ENCODE data around the gene PEX6.

PEX6 gene

DNA sequence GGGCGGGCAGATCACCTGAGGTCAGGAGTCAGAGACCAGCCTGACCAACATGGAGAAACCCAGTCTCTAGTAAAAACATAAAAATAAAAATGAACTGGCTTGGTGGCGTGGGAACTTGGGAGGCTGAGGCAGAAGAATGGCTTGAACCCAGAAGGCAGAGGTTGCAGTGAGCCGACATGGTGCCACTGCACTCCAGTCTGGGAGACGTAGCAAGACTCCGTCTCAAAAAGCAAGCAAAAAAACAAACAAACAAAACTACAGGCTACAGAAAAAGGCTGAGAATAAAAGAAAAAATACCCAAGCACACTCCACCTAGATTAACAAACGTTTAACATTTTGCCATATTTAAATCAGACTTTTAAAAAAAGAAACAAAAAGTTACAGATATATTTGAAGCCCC lies 57.2 kb downstream of the PEX6 start:
- Histone ChIP-seq H3K27me3 (ENCODE audit: control insufficient read depth in 3 of 3, insufficient read depth in 3 of 3, low read depth in 1 of 3, low read length in 3 of 3) (no peaks in the 10 kb centered on the region), H2AK5ac (ENCODE audit: low read depth, low read length) (no peak overlapping the region), H3K4me3 (ENCODE audit: low read length in 2 of 2) (no peak overlapping the region), H3K9me3 (replicated peaks in 1 of 2; ENCODE audit: control insufficient read depth in 2 of 2, insufficient read depth in 1 of 2, low read depth in 1 of 2, low read length in 2 of 2) (no peaks in the 10 kb centered on the region), H2BK15ac (ENCODE audit: low read length) (no peak overlapping the region), H2BK12ac (ENCODE audit: low read length) (no peak overlapping the region), H4K8ac (ENCODE audit: low read depth, low read length) (no peak overlapping the region), H3K27ac (replicated peaks; ENCODE audit: low read length) (no peak overlapping the region), H3K36me3 (replicated peaks in 1 of 2; ENCODE audit: control insufficient read depth in 2 of 2, insufficient read depth in 2 of 2, low read length in 2 of 2) (no peaks in the 10 kb centered on the region), H4K91ac (ENCODE audit: low read depth, low read length, poor library complexity) (no peak overlapping the region), H3K4me2 (ENCODE audit: insufficient read depth, low read length, poor library complexity, severe bottlenecking) (no peak overlapping the region), H3K4me1 (ENCODE audit: control insufficient read depth in 2 of 2, insufficient read depth in 1 of 2, low read depth in 1 of 2, low read length in 2 of 2) (peaks cover 0 to 1% of the 10 kb centered on the region in 2 donors), H2BK5ac (ENCODE audit: low read length) (no peak overlapping the region), H3K18ac (ENCODE audit: low read length) (no peak overlapping the region), H2AFZ (ENCODE audit: low read length) (no peak overlapping the region), H3K9ac (ENCODE audit: low read depth, low read length, poor library complexity) (no peak overlapping the region), H3K14ac (ENCODE audit: low read length) (no peak overlapping the region), H3K4ac (ENCODE audit: low read length) (no peak overlapping the region), H3K79me1 (ENCODE audit: low read depth, low read length) (no peaks in the 10 kb centered on the region), H3K23ac (ENCODE audit: low read depth, low read length, poor library complexity) (no peak overlapping the region), H2BK120ac (ENCODE audit: low read depth, low read length) (no peak overlapping the region)
- WGBS, 2 donors (ENCODE audit: extremely low coverage in 2 of 2, insufficient read length in 2 of 2, insufficient replicate concordance in 1 of 2): no CpG with 5 or more reads among the region's 6 CpGs
- no peak for DNase-seq (ENCODE audit: low spot score)

DNA sequence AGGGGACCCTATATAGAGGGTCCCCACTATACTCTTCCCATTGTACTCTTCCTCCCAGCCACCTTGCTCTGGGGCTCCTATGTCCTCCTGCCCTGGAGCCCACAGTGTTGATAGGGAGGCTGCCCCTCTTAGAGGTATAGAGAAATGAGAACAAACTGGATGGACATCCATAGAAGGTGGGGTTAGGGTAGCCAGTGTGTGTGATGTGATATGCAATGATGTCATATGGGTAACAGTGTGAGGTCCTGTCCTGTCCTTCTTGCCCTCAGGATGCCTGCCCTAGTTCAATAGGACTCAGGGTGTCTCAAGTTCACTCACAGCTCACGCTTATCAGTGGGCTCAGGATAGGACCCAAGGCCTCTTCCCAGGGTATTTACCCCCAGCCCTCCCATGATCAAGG lies 62.7 kb downstream of the PEX6 start:
- WGBS, 2 donors (ENCODE audit: extremely low coverage in 2 of 2, insufficient read length in 2 of 2, insufficient replicate concordance in 1 of 2): no CpG with 5 or more reads among the region's 1 CpG
- H3K14ac ChIP-seq (ENCODE audit: low read length): no peak overlapping the region
- H3K27ac ChIP-seq (replicated peaks; ENCODE audit: low read length): no peak overlapping the region
- peaks cover 2% of the 10 kb centered on the region for H3K79me1 ChIP-seq (ENCODE audit: low read depth, low read length)
- H3K18ac ChIP-seq (ENCODE audit: low read length): no peak overlapping the region
- no peak overlapping the region for H3K4ac ChIP-seq (ENCODE audit: low read length)
- H3K9ac ChIP-seq (ENCODE audit: low read depth, low read length, poor library complexity): no peak overlapping the region
- DNase-seq (ENCODE audit: low spot score): no peak
- H3K9me3 ChIP-seq (replicated peaks in 1 of 2; ENCODE audit: control insufficient read depth in 2 of 2, insufficient read depth in 1 of 2, low read depth in 1 of 2, low read length in 2 of 2): no peaks in the 10 kb centered on the region
- no peaks in the 10 kb centered on the region for H3K27me3 ChIP-seq (ENCODE audit: control insufficient read depth in 3 of 3, insufficient read depth in 3 of 3, low read depth in 1 of 3, low read length in 3 of 3)
- no peak overlapping the region for H3K23ac ChIP-seq (ENCODE audit: low read depth, low read length, poor library complexity)
- no peaks in the 10 kb centered on the region for H3K36me3 ChIP-seq (replicated peaks in 1 of 2; ENCODE audit: control insufficient read depth in 2 of 2, insufficient read depth in 2 of 2, low read length in 2 of 2)
- H2AFZ ChIP-seq (ENCODE audit: low read length): no peak overlapping the region
- no peak overlapping the region for H4K8ac ChIP-seq (ENCODE audit: low read depth, low read length)
- peak overlapping the region; percentile 83 for H2BK15ac ChIP-seq (ENCODE audit: low read length)
- H2BK120ac ChIP-seq (ENCODE audit: low read depth, low read length): no peak overlapping the region
- no peak overlapping the region for H2AK5ac ChIP-seq (ENCODE audit: low read depth, low read length)
- H3K4me1 ChIP-seq (ENCODE audit: control insufficient read depth in 2 of 2, insufficient read depth in 1 of 2, low read depth in 1 of 2, low read length in 2 of 2): no peaks in the 10 kb centered on the region
- no peak overlapping the region for H2BK5ac ChIP-seq (ENCODE audit: low read length)
- H3K4me2 ChIP-seq (ENCODE audit: insufficient read depth, low read length, poor library complexity, severe bottlenecking): no peak overlapping the region
- no peak overlapping the region for H2BK12ac ChIP-seq (ENCODE audit: low read length)
- no peak overlapping the region for H4K91ac ChIP-seq (ENCODE audit: low read depth, low read length, poor library complexity)
- no peak overlapping the region for H3K4me3 ChIP-seq (ENCODE audit: low read length in 2 of 2)

DNA sequence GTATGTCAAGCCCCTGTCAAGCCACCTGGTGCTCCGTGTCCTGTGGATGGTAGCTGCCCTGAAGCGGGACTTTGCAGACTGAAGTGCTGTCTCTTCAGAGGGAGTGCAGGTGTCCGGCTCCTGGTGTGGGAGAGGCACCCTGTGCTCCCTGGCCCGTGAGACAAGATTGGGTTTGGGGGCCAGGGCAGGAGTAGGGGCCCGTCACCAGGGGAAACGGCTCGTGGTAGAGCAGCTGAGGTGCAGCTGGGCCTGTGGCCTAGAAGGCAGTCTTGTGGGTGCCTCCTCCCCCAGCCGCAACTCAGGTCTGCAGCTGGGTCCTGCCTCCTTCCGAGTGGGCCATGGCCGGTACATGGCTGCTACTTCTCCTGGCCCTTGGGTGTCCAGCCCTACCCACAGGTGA lies 63.2 kb downstream of the PEX6 start, which contains the start of gene PTCRA:
PTCRA (plus strand) TSS at position 322 of the 400 bp plus-strand sequence; CDS start at position 339, 17 bp downstream.
- Histone ChIP-seq H3K36me3 (replicated peaks in 1 of 2; ENCODE audit: control insufficient read depth in 2 of 2, insufficient read depth in 2 of 2, low read length in 2 of 2) (no peaks in the 10 kb centered on the region), H4K8ac (ENCODE audit: low read depth, low read length) (no peak within 1 kb of the TSS), H3K4me1 (ENCODE audit: control insufficient read depth in 2 of 2, insufficient read depth in 1 of 2, low read depth in 1 of 2, low read length in 2 of 2) (no peaks in the 10 kb centered on the region), H3K27ac (replicated peaks; ENCODE audit: low read length) (no peak within 1 kb of the TSS), H3K23ac (ENCODE audit: low read depth, low read length, poor library complexity) (no peak within 1 kb of the TSS), H3K27me3 (ENCODE audit: control insufficient read depth in 3 of 3, insufficient read depth in 3 of 3, low read depth in 1 of 3, low read length in 3 of 3) (no peaks in the 10 kb centered on the region), H3K9ac (ENCODE audit: low read depth, low read length, poor library complexity) (no peak within 1 kb of the TSS), H2AK5ac (ENCODE audit: low read depth, low read length) (no peak within 1 kb of the TSS), H3K4me2 (ENCODE audit: insufficient read depth, low read length, poor library complexity, severe bottlenecking) (no peak within 1 kb of the TSS), H2AFZ (ENCODE audit: low read length) (peak within 1 kb of the TSS; percentile 59), H2BK12ac (ENCODE audit: low read length) (no peak within 1 kb of the TSS), H3K4me3 (ENCODE audit: low read length in 2 of 2) (no peak within 1 kb of the TSS), H3K9me3 (replicated peaks in 1 of 2; ENCODE audit: control insufficient read depth in 2 of 2, insufficient read depth in 1 of 2, low read depth in 1 of 2, low read length in 2 of 2) (no peaks in the 10 kb centered on the region), H3K4ac (ENCODE audit: low read length) (peak within 1 kb of the TSS; percentile 42), H3K79me1 (ENCODE audit: low read depth, low read length) (peaks cover 2% of the 10 kb centered on the region), H3K14ac (ENCODE audit: low read length) (peak within 1 kb of the TSS; percentile 38), H3K18ac (ENCODE audit: low read length) (peak within 1 kb of the TSS; percentile 64), H4K91ac (ENCODE audit: low read depth, low read length, poor library complexity) (no peak within 1 kb of the TSS), H2BK5ac (ENCODE audit: low read length) (peak within 1 kb of the TSS; percentile 90), H2BK120ac (ENCODE audit: low read depth, low read length) (peak within 1 kb of the TSS; percentile 61), H2BK15ac (ENCODE audit: low read length) (peak within 1 kb of the TSS; percentile 83)
- WGBS, 2 donors (ENCODE audit: extremely low coverage in 2 of 2, insufficient read length in 2 of 2, insufficient replicate concordance in 1 of 2): no CpG with 5 or more reads among the region's 10 CpGs
- no peak for DNase-seq (ENCODE audit: low spot score)

DNA sequence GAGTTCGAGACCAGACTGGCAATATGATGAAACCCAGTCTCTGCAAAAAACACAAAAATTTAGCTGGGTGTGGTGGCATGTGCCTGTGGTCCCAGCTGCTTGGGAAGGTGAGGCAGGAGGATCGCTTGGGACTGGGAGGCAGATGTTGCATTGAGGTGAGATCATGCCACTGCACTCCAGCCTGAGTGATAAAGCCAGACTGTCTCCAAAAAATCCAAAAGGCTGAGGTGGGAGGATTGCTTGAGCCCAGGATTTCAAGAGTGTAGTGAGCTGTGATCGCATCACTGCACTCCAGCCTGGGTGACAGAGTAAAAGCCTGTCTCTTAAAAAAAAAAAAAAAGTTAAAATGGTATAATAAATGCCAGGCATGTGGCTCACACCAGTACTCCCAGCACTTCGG lies 64.4 kb downstream of the PEX6 start:
- Histone ChIP-seq H3K9ac (ENCODE audit: low read depth, low read length, poor library complexity) (no peak overlapping the region), H4K91ac (ENCODE audit: low read depth, low read length, poor library complexity) (no peak overlapping the region), H3K4me2 (ENCODE audit: insufficient read depth, low read length, poor library complexity, severe bottlenecking) (no peak overlapping the region), H4K8ac (ENCODE audit: low read depth, low read length) (no peak overlapping the region), H3K4ac (ENCODE audit: low read length) (no peak overlapping the region), H3K27ac (replicated peaks; ENCODE audit: low read length) (no peak overlapping the region), H2BK120ac (ENCODE audit: low read depth, low read length) (no peak overlapping the region), H3K36me3 (replicated peaks in 1 of 2; ENCODE audit: control insufficient read depth in 2 of 2, insufficient read depth in 2 of 2, low read length in 2 of 2) (no peaks in the 10 kb centered on the region), H2AK5ac (ENCODE audit: low read depth, low read length) (no peak overlapping the region), H3K23ac (ENCODE audit: low read depth, low read length, poor library complexity) (no peak overlapping the region), H2BK12ac (ENCODE audit: low read length) (no peak overlapping the region), H3K9me3 (replicated peaks in 1 of 2; ENCODE audit: control insufficient read depth in 2 of 2, insufficient read depth in 1 of 2, low read depth in 1 of 2, low read length in 2 of 2) (no peaks in the 10 kb centered on the region), H3K14ac (ENCODE audit: low read length) (no peak overlapping the region), H3K27me3 (ENCODE audit: control insufficient read depth in 3 of 3, insufficient read depth in 3 of 3, low read depth in 1 of 3, low read length in 3 of 3) (no peaks in the 10 kb centered on the region), H3K4me1 (ENCODE audit: control insufficient read depth in 2 of 2, insufficient read depth in 1 of 2, low read depth in 1 of 2, low read length in 2 of 2) (no peaks in the 10 kb centered on the region), H3K4me3 (ENCODE audit: low read length in 2 of 2) (no peak overlapping the region), H2AFZ (ENCODE audit: low read length) (no peak overlapping the region), H3K18ac (ENCODE audit: low read length) (no peak overlapping the region), H2BK5ac (ENCODE audit: low read length) (no peak overlapping the region), H2BK15ac (ENCODE audit: low read length) (no peak overlapping the region), H3K79me1 (ENCODE audit: low read depth, low read length) (peaks cover 2% of the 10 kb centered on the region)
- WGBS, 2 donors (ENCODE audit: extremely low coverage in 2 of 2, insufficient read length in 2 of 2, insufficient replicate concordance in 1 of 2): no CpG with 5 or more reads among the region's 4 CpGs
- no peak for DNase-seq (ENCODE audit: low spot score)
